Measurements from ENCODE around the gene DISP2.
A peak's percentile ranks its signal among the peaks of the same experiment; 100 is the strongest.

- TF ChIP-seq, protein P1, sequence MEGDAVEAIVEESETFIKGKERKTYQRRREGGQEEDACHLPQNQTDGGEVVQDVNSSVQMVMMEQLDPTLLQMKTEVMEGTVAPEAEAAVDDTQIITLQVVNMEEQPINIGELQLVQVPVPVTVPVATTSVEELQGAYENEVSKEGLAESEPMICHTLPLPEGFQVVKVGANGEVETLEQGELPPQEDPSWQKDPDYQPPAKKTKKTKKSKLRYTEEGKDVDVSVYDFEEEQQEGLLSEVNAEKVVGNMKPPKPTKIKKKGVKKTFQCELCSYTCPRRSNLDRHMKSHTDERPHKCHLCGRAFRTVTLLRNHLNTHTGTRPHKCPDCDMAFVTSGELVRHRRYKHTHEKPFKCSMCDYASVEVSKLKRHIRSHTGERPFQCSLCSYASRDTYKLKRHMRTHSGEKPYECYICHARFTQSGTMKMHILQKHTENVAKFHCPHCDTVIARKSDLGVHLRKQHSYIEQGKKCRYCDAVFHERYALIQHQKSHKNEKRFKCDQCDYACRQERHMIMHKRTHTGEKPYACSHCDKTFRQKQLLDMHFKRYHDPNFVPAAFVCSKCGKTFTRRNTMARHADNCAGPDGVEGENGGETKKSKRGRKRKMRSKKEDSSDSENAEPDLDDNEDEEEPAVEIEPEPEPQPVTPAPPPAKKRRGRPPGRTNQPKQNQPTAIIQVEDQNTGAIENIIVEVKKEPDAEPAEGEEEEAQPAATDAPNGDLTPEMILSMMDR (conservative IDR thresholded peaks at IDR 0.05; ENCODE audit: low read depth in 2 of 2): no peak
- TF ChIP-seq ZNF114 (CRISPR knock-in tag; IDR thresholded peaks at IDR 0.05): no peak
- TF ChIP-seq POLR2AphosphoS5 (IDR thresholded peaks at IDR 0.05; ENCODE audit: low read depth): peak; percentile 88
- no peak for TF ChIP-seq EZH2phosphoT487 (IDR thresholded peaks at IDR 0.05; ENCODE audit: unreplicated experiment)
- TF ChIP-seq, protein P2, sequence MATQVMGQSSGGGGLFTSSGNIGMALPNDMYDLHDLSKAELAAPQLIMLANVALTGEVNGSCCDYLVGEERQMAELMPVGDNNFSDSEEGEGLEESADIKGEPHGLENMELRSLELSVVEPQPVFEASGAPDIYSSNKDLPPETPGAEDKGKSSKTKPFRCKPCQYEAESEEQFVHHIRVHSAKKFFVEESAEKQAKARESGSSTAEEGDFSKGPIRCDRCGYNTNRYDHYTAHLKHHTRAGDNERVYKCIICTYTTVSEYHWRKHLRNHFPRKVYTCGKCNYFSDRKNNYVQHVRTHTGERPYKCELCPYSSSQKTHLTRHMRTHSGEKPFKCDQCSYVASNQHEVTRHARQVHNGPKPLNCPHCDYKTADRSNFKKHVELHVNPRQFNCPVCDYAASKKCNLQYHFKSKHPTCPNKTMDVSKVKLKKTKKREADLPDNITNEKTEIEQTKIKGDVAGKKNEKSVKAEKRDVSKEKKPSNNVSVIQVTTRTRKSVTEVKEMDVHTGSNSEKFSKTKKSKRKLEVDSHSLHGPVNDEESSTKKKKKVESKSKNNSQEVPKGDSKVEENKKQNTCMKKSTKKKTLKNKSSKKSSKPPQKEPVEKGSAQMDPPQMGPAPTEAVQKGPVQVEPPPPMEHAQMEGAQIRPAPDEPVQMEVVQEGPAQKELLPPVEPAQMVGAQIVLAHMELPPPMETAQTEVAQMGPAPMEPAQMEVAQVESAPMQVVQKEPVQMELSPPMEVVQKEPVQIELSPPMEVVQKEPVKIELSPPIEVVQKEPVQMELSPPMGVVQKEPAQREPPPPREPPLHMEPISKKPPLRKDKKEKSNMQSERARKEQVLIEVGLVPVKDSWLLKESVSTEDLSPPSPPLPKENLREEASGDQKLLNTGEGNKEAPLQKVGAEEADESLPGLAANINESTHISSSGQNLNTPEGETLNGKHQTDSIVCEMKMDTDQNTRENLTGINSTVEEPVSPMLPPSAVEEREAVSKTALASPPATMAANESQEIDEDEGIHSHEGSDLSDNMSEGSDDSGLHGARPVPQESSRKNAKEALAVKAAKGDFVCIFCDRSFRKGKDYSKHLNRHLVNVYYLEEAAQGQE (IDR thresholded peaks at IDR 0.05; ENCODE audit: unreplicated experiment): peak; percentile 5
- TF ChIP-seq EZH2 (IDR thresholded peaks at IDR 0.05; ENCODE audit: low read depth, unreplicated experiment): no peak
- TF ChIP-seq JUNB (IDR thresholded peaks at IDR 0.05; ENCODE audit: unreplicated experiment): no peak
- TF ChIP-seq, protein P3, sequence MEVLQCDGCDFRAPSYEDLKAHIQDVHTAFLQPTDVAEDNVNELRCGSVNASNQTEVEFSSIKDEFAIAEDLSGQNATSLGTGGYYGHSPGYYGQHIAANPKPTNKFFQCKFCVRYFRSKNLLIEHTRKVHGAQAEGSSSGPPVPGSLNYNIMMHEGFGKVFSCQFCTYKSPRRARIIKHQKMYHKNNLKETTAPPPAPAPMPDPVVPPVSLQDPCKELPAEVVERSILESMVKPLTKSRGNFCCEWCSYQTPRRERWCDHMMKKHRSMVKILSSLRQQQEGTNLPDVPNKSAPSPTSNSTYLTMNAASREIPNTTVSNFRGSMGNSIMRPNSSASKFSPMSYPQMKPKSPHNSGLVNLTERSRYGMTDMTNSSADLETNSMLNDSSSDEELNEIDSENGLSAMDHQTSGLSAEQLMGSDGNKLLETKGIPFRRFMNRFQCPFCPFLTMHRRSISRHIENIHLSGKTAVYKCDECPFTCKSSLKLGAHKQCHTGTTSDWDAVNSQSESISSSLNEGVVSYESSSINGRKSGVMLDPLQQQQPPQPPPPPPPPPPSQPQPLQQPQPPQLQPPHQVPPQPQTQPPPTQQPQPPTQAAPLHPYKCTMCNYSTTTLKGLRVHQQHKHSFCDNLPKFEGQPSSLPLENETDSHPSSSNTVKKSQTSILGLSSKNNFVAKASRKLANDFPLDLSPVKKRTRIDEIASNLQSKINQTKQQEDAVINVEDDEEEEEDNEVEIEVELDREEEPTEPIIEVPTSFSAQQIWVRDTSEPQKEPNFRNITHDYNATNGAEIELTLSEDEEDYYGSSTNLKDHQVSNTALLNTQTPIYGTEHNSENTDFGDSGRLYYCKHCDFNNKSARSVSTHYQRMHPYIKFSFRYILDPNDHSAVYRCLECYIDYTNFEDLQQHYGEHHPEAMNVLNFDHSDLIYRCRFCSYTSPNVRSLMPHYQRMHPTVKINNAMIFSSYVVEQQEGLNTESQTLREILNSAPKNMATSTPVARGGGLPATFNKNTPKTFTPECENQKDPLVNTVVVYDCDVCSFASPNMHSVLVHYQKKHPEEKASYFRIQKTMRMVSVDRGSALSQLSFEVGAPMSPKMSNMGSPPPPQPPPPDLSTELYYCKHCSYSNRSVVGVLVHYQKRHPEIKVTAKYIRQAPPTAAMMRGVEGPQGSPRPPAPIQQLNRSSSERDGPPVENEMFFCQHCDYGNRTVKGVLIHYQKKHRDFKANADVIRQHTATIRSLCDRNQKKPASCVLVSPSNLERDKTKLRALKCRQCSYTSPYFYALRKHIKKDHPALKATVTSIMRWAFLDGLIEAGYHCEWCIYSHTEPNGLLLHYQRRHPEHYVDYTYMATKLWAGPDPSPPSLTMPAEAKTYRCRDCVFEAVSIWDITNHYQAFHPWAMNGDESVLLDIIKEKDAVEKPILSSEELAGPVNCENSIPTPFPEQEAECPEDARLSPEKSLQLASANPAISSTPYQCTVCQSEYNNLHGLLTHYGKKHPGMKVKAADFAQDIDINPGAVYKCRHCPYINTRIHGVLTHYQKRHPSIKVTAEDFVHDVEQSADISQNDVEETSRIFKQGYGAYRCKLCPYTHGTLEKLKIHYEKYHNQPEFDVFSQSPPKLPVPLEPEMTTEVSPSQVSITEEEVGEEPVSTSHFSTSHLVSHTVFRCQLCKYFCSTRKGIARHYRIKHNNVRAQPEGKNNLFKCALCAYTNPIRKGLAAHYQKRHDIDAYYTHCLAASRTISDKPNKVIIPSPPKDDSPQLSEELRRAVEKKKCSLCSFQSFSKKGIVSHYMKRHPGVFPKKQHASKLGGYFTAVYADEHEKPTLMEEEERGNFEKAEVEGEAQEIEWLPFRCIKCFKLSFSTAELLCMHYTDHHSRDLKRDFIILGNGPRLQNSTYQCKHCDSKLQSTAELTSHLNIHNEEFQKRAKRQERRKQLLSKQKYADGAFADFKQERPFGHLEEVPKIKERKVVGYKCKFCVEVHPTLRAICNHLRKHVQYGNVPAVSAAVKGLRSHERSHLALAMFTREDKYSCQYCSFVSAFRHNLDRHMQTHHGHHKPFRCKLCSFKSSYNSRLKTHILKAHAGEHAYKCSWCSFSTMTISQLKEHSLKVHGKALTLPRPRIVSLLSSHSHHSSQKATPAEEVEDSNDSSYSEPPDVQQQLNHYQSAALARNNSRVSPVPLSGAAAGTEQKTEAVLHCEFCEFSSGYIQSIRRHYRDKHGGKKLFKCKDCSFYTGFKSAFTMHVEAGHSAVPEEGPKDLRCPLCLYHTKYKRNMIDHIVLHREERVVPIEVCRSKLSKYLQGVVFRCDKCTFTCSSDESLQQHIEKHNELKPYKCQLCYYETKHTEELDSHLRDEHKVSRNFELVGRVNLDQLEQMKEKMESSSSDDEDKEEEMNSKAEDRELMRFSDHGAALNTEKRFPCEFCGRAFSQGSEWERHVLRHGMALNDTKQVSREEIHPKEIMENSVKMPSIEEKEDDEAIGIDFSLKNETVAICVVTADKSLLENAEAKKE (CRISPR knock-in tag; IDR thresholded peaks at IDR 0.05): no peak
- TF ChIP-seq STAT1 (IDR thresholded peaks at IDR 0.05; ENCODE audit: unreplicated experiment): no peak
- peak; percentile 49 for TF ChIP-seq CREB1 (CRISPR knock-in tag; IDR thresholded peaks at IDR 0.05; ENCODE audit: low read depth)
Measured at GRCh38 chr15:40382580-40383456, 24.8 kb downstream of the DISP2 start, which contains the start of gene KNSTRN.

All from GM23338 (cell line).